Measurements from ENCODE around the gene CD44.
A peak's percentile ranks its signal among the peaks of the same experiment; 100 is the strongest.

The CD44 gene

DNA sequence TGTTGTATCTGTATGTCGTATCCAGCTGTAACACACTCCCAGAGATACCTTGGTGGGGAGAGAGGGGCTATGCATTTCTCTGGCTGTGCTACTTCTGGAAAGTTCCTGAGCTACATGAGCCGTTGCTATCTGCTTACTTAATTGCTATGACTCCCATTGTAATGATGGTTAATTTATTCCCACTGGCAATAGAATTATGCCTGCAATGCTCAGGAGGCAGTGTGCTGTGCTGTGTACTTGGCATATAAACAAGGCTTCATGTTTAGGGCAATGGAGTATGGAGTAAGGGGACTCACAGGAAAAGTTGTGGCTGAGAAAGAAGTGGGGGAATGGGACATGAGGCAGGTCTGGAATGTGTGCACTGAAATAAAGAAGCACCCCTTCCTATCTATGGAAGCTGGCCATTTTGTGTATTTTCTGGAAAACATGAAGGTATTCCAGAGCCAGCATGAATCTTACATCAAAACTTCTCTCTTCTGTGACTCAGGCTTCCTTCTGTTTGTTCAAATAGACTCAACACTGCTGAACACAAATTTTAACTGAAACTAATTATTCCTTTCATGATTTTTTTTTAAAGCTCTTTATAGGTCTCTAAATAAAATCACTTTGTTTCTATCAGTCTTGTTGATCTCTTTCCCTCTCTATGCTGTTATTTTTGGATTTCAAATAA, 40.6 kb downstream of the CD44 start:
- no peak for DNase-seq

DNA sequence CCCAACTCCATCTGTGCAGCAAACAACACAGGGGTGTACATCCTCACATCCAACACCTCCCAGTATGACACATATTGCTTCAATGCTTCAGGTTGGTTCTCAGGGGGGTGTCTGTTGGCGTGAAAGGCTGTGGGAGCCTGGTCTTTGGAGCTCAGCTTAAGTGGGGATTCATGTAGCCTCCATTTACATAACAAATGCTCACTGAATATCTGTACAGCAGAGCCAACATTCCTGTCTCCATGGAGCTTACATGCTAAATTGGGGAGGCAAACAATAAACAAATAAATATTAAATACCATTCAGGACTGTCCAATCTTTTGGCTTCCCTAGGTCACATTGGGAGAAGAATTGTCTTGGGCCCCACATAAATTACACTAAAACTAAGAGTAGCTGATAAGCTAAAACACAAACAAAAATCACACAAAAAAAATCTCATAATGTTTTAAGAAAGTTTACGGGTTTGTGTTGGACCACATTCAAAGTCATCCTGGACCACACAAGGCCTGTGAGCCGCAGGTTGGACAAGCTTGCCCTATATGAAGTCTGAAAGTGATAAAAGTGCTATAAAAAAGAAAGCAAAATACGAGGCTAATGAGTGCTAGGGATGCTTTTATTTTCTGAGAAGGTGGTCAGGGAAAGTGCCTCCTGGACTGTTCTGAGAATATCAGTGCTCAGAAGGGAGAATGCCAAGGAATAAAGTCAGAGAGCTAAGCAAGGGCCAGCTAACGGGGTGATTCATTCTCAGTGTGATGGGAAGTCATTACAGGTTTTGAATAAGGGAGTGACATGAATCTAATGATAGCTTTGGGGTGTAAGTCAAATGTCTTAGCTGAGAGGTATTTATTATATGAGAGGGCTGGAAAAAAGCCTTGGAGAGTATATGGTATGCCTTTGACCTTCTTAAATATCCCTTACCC, 41.6 kb downstream of the CD44 start:
- no peak for DNase-seq

DNA sequence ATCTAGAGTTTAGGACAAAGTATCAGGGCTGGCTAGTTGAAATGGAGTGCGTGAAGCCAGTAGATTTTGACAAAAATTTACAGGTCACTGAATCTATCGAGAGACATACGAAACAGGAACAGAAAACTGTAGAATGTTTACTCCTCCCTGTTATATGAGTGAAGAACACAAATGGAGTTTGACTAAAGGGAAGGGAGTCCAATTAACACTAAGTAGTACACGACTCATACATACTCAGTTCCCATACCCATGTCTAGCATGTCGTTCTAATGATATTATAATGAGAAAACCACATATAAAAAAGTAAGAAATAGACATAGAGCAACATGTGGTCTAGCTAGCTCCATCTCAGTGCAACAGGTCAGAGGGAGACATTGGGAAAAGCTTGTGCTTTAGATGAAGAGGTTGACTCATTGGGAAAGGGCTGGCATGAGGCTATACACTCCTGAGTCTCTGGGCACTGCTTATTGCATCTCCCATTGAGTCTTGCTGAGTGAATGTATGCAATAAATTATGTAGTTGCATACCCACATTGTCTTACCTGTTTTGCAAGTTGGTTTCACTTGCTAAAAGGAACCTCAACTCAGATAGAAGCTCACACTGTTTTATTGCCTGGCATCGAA, 43.5 kb downstream of the CD44 start:
- DNase-seq, result no peak

DNA sequence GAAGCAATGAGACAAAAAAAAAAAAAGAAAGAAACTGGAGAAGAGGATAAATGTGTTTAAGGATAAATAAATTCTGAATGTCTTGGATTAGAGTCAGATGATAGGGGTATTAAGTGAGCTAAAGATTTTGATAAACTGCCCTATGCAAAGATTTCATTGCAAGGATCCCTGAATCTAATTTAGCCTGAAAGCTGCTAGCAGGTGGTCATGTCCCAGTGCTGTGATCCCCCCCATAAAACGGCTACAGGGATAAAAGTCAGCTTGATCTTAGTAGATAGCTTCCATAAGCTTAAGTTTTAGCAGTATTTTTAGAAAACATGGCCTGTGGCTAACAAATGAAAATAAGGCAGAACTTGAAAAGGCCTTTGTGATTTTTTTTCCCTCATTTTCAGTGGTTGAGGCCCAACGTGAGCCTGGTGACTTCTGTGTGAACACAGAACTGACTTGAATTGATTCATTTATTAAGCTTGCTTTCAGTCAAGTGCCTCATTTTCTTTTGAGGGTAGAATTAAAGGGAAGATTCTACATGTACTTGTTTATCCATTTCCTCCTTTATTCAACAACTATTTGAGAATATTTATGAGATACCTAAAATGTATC, 44.5 kb downstream of the CD44 start:
- DNase-seq, result no peak

DNA sequence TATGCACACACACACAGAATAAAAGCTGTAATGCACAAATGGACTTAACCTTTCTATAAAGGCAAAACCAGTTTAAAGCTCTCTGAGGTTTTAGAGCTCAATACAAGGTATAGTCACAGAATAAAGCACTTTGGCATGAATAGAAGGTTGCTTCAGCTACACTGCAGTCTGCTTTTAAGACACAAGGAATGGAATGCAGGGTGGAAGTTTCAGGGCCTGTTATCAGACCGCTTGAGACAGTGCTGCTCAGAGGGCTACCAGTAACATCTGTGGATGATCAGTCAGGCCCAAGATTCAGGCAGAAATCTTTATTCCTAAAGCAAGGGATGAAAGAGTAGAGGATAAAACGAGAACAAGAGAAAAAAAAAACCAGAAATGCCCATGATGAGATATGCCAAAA, 46.7 kb downstream of the CD44 start:
- no peak for DNase-seq

DNA sequence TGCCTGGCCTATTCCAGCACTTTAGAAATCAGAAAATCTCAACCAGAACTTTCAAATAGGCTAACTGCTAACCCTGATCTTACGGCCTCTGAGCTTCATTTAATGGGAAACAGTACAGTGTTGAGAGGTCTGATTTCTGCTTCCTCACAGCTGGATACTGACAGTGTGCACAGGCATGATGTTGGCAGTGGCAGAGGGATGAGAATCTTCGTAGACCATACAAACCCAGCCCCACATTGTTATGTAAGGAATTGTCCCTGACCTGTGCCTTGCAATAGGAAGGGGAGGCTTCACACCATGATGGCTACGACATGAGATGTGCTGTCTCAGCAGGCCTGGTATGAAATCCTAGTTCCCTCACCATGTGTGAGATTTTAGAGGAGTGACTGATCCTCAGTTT, 49.0 kb downstream of the CD44 start:
- DNase-seq, result no peak

DNA sequence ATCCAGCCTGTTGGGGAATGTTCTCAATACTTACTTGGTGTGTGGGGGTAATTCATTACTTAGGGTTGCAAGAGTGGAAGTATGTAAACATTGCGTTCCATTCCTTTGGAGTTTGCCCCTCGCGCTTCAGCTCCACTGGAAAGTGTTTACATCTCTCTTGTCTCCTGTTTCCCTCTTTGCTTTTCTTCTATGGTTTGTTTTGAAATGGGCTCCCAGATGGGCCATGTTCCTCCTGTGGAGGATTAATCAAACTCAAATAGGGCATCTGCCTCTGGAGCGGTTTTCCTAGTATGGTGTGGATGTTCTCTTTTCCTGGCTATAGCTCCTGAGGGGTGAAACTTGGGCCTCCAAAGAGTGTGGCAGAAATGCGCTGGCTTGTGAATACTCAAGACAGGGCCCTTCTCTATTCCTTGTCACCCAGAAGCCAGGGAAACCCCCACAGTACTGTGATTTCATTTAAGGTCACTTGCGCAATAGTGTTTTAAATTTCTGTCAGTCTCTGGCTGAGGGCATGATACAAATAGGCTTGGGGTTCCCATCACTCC, 51.9 kb downstream of the CD44 start:
- DNase-seq, result no peak

DNA sequence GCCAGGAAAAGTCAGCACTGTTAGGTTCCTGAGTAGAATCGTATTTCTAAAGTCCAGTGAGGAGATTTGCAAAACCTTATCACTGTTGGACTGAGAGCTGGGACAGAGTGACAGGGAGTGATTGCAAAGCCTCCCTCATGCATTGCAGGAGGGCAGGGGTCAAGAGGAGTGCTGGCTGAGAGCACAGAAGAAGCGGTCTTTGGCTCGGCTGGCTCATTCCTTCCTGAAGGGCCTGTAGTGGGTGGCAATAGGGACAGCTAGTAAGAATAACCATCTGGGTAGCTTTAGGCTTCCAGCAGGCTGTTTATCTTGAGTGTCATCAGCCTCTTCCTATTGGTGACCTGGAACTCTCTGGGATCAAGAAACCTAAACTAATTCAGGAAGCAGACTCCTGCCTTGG, 53.4 kb downstream of the CD44 start:
- no peak for DNase-seq

DNA sequence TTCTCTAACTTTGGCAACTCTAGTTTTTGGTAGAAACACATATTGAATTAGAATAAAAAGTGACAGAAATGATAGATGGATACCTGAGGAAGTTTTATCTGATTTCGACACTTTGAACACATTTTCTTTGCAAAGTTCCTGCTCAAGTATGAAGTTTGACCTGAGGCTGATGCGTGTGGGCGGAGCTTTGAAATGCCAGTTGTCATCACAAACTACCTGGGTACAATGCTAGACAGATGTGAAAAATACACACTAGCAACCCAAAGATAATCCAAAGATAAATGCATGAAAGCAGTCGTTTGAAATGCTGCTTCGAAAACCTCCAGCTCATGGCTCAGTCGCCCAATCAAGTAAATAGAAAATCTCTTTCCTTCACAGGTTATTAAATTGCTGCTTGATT, 54.8 kb downstream of the CD44 start:
- no peak for DNase-seq

DNA sequence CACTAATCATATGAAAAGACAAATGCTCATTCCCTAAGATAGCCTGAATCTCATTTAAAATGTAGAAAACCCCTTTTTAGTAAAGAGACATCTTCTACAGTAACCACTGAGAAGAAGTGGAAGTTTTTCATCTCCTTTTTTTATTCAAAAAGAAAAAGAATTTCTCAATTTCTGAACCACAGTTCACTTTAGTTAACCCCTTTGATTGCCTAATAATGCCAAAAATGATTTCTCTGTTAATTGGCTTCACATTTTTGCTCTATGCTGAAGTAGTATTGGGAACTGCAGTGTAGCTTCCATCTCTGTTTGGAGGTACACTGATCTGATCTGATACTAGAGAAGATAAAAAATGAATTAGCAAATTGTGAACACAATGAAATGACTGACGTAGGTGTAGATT, 58.3 kb downstream of the CD44 start:
- DNase-seq, result no peak

DNA sequence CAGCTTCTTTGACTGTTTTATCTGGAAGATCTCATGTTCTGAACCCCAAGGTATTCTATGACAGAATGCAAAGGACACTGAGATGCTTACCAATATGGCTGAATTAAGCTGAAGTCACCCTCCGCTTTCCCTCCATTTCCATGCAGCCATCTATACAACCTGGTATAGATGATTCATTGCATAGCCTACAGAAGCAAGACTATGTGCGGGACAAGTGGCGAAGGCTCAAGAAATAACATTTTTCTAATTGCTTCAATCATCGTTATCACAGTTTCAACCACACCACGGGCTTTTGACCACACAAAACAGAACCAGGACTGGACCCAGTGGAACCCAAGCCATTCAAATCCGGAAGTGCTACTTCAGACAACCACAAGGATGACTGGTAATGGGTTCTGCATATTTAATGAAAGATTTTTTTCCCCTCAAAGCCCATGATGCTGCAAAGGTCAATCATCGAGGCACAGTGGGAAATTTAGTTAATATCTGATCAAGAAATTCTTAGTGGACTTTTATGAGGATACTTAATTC, 61.9 kb downstream of the CD44 start:
- no peak for DNase-seq

DNA sequence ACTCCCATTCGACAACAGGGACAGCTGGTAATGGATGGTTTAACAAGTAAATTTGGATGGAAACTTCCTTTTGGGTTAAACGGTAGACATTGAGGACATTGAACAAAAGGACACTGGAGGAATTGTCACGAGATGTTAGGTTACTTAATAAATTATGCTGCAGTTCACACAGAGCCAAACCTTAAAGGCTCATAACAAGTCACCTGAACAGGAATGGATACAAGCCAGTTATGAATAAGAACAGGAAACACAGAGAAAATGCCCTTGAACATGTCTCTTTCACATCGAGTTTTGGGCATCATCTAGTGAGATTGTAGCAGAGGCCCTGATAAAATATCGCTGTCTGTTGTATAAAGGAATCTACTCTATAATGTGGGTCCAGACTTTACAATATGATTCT, 65.6 kb downstream of the CD44 start:
- DNase-seq, result no peak

DNA sequence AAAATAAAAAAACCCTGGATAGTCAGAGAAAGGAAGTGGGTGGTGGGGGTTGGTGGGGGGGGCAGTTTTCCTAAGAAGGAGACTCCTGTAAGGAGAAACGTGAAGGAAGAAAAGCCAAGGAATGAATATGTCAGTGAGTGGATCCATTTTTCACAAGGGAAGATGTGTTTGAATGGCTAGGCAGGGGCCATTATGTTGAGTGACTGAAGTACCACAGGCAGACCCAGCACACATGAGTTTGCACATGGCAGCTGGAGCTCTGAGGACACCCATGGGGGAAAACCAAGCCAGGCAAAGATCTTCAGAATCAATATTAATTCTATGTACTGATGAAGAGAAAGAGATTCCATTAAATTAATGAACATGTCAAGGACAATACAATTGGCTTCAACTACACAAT, 67.6 kb downstream of the CD44 start:
- no peak for DNase-seq

DNA sequence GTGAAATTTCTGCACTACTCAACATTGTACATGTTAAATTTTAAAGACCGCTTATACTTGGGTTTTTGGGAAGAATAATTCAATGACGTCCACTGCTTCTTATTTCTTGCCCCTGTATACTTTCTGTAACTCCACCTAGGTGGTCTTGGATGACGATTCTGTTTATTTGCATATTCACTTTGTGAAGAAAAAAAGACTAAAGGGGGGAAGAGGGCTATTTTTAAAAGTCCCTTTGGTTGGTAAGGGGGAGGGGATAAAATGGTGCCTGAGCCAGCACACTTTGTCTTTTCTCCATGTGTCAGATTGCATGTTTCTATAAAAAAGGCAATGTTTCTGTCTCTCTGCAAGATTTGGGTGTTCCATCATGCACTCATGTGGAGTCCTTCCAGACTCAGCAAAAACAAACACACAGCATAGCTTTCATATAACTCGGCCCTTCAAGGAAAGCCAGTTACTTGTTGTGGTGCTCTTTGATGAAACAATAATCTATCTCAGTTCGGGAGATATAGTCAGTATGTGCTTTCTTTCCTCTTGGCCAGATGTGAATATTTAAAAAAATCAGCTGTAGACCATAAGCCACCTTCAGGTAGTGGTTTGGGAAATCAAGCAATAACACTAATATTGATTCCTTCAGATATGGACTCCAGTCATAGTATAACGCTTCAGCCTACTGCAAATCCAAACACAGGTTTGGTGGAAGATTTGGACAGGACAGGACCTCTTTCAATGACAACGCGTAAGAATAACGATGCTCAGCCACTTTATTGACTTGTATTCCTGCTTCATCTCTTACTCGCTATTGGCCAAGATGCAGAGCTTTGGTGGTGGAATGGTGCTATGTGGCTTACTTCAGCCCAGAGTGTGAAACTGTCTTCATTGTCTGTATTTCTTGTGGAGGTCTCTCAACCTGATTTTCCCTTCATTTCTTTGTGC, 68.8 kb downstream of the CD44 start:
- no peak for DNase-seq

DNA sequence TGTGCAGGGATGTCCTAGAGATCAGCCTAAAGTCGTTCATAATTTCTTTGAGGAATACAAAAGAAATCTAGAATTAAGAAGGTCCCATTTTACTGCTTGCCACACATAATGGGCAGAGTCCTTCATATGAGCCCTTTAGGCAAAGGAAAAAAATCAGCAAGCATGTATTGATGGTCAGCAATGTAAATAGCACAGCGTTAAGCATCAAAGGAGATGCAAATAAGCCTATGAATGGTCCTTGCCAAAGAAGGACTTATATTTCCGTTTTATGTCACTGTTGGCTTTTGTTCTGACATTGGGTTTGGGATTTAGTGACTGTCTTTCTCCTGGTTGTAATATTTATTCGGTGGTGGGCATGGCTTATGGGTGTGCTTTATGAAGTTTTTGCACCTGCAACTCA, 69.8 kb downstream of the CD44 start:
- DNase-seq, result no peak

DNA sequence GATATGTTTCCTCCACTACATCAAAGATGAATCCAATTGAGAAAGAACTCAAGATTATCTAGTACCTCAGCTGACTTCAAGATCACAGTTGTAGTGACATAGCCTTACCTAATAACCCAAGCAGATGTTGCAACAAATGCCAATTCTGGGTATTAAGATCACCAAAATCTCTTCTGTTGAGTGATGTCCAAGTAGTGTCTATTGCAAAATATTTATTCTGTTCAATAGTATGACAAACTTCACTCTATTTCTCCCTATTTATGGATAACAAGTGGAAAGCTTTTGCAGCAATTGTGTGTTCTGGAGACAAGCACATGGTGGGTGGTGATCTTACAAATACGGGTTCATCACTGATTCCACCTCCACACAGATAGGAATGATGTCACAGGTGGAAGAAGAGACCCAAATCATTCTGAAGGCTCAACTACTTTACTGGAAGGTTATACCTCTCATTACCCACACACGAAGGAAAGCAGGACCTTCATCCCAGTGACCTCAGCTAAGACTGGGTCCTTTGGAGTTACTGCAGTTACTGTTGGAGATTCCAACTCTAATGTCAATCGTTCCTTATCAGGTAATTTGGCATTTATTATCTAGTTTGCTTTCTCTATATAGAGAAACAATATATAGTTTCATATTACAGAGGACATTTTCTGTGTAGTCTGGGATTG, 72.0 kb downstream of the CD44 start:
- DNase-seq, result no peak

DNA sequence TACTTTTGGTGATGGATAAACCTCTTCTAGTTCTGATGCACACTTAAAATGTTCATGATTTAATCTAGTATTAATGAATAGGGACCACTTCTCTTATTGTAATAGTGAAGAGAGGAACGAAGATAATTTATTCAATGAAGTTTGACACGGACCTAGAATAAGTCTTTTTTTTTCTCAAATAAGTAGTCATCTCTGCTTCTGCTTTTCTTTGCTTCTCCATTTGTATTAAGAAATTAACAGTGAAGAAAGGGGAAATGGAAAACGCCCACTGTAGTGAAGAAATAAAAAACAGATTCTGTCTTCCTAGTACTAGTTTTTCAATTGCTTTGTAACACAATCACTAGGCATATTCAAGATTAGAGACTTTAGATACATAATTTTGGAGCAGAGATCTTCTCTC, 73.0 kb downstream of the CD44 start:
- DNase-seq, result no peak

DNA sequence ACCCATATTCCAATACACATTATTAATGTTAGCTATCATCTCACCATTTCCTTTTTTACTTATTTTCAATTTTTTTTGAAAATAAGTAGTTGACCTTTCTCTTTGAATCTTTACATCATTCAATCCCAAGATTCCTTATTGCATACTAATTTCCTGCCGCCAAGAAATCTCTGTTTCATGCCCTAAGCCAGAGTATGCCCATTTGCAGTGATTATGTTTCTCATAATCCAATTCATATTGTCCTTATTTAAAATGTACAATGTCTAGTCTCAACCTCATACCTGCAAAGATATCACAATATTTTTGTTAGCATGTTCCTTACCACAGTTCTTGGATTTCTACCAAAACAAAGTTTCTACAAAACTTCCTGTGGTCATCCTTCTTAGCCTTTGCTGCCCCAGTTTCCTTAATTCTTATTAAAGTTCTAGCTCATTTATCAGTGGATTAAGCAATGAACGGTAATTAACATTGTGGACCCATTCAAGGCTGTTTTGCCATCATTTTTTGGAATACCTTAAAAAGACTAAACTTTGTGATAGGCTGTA, 75.3 kb downstream of the CD44 start:
- DNase-seq, result no peak

DNA sequence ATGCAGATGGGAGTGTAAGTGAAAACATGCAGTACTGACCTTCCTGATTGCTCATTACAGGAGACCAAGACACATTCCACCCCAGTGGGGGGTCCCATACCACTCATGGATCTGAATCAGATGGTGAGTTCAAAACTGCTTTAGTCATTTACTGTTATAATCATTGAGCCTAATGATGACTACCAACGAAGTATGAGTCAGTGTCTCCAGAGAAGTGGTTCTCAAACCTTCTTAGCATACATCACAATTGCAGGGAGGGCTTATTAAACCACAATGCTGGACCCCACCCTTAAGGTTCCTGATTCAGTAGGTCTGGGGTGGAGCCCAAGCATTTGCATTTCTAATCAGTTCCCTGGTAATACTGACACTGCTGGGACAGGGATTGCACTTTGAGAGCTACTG, 75.8 kb downstream of the CD44 start:
- peak; percentile 55 for DNase-seq

DNA sequence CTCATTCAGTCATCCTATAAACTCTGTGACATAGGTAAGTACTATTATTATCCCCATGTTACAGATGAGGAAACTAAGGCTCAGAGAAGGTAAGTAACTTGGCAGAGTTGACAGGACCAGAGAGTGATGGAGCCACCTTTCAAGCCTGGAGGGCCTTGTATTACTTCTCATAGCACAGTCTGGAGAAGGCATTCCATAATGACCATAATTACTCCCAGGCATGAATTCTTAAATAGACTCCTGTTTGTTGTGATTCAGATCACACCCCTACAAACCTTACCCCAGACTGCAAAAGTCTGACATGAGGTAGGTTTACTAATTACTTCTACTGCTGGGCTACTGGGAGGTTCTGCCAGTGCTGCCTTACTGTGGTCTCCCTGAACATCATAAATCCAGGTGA, 77.0 kb downstream of the CD44 start:
- no peak for DNase-seq
